Dendritic cell treated with granulocyte-macrophage colony-stimulating factor and Interleukin-4, amounts not matched to agents 40 ng/mL and 50 ng/mL, for 4 days (primary cell): Measurements from ENCODE around the gene HS2ST1.

Experiments used
- H3K27ac Mint-ChIP-seq: one replicate; pipeline ENCODE4 v1.8.0; 2022; ENCODE audit warnings: mild to moderate bottlenecking, mixed read lengths
- H3K27me3 Mint-ChIP-seq: one replicate; pipeline ENCODE4 v1.8.0; 2022; ENCODE audit warnings: mild to moderate bottlenecking, mixed read lengths
- H3K36me3 Mint-ChIP-seq: one replicate; pipeline ENCODE4 v1.8.0; 2022; ENCODE audit warnings: low read depth, mixed read lengths
- H3K4me1 Mint-ChIP-seq: one replicate; pipeline ENCODE4 v1.8.0; 2022; ENCODE audit warnings: low read depth, mixed read lengths
- H3K4me3 Mint-ChIP-seq: one replicate; pipeline ENCODE4 v1.8.0; 2022; ENCODE audit warnings: mild to moderate bottlenecking, moderate library complexity, mixed read lengths
- H3K9me3 Mint-ChIP-seq: one replicate; pipeline ENCODE4 v1.8.0; 2022; ENCODE audit warnings: mixed read lengths
- intact Hi-C: fragments of 100-400 bp; cut with micrococcal nuclease; formaldehyde crosslinking; loops from one replicate; pipeline ENCODE4 v1.15.0; 2022

HS2ST1 gene

DNA sequence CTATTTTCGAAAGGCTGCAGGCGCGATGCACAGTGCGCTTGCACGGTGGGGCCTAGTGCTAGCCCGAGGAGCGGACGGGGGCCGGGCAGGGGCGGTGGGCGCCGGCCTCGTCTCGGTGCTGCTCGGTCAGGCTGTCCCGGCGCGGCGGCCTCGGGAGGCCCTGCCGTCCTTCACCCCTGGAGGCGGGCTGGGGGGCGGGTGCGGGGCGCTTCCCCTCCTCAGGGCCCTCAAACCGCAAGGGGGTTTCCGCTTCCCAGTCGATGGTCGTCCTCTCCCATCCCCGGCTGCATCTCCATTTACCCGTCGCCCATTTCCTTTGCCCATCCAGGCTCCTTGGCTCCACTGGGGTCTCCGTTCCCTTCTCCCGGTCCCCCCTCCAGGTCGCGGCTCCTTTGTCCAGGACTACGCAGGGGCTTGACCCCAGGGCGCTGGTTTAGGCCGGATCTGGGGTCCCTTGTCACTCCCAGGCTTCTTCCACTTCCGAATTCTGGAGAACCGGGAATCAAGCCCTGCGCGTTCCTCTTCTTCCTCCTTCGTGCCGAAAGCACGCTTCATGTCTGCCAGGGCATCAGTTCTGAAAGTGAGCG lies 217.9 kb downstream of the HS2ST1 start:
- Mint-ChIP-seq H3K4me1 (peaks cover 18% of the 10 kb centered on the region), H3K36me3 (no peaks in the 10 kb centered on the region), H3K27ac (peak overlapping the region; percentile 64), H3K27me3 (peaks cover 4% of the 10 kb centered on the region), H3K4me3 (peak overlapping the region; percentile 83), H3K9me3 (no peaks in the 10 kb centered on the region)
- intact Hi-C loops = loop anchor here (2.0 to 5.0 kb wide), 3 partner anchors 160 to 930 kb away; no protein-coding TSS in a partner anchor

DNA sequence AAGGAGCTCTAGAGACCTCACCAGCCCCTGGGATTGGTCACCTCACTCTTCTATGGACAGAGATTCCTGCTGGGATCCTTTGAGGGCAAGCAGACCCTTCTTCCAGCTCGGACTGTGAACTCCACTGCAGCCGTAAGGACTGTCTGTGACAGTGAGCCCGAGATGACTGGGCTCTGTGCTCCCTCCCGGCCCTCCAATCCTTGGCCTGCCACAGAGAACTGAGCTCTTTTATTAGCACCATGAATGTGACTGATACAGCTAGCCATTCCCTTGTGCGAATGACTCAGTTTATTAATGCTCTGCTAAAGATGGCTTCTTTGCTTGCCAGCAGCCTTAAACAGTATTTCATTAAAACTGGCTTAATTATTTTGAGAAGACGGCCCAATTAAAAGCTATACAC lies 219.6 kb downstream of the HS2ST1 start:
- H3K27me3 Mint-ChIP-seq = peaks cover 4% of the 10 kb centered on the region
- H3K9me3 Mint-ChIP-seq = no peaks in the 10 kb centered on the region
- intact Hi-C loops = loop anchor here (5.0 kb wide), 2 partner anchors 158 to 928 kb away; no protein-coding TSS in a partner anchor
- no peak overlapping the region for H3K4me3 Mint-ChIP-seq
- H3K27ac Mint-ChIP-seq = no peak overlapping the region
- peaks cover 18% of the 10 kb centered on the region for H3K4me1 Mint-ChIP-seq
- H3K36me3 Mint-ChIP-seq = no peaks in the 10 kb centered on the region

DNA sequence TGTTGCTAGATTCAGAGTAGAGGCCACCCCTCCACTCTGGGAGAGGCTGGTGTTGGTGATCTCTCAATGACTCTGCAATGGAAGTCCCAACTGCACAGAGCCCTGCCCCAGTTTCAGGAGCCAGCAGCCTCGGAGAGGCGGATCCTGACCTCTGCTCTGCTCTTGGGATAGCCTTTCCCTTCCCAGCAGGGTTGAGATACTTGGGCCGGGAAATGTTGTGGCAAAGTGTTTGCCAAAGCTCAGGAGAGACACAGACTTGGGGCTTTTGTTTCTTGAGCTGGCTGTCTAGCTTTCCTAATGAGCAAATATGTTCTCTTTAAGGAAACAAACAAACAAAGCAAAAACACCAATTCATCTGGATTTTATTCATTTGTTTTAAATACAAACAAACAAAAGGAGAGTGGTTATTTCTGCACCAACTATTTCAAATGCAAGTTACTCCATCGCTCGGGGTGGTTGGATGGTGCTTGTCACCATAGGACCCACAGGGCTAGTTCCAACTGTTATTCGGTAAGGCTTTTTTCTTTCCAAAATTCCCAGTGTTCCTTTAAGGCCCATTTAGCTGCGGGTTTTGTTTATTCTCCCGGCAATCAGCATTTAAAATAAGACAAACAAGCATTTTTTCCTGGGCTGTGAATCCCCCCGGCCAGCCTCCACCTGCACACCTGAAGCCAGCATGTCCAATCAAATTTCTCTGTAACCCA lies 220.3 kb downstream of the HS2ST1 start:
- peaks cover 4% of the 10 kb centered on the region for H3K27me3 Mint-ChIP-seq
- no peaks in the 10 kb centered on the region for H3K36me3 Mint-ChIP-seq
- H3K9me3 Mint-ChIP-seq = no peaks in the 10 kb centered on the region
- no peak overlapping the region for H3K4me3 Mint-ChIP-seq
- no peak overlapping the region for H3K27ac Mint-ChIP-seq
- H3K4me1 Mint-ChIP-seq = peaks cover 13% of the 10 kb centered on the region
- intact Hi-C loops = loop anchor here (5.0 kb wide), 2 partner anchors 158 to 928 kb away; no protein-coding TSS in a partner anchor

DNA sequence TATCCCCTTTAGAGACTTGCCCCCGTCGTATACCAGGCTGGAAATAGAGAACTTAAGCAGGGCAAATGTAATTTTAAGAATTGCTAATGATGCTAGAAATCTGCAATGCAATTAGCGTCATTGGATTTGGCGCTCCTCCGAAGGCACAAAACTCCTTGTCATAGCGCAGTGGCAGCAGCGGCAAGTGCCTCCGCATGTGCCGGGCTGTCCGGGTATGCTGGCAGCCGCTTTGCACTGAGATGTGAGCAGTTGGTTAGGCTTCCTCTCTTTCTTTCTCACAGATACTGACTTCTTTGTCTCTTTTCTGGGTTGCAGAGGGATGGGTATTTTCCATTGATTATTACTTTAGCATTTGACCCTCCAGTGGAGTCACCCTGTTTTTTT lies 220.9 kb downstream of the HS2ST1 start:
- Mint-ChIP-seq H3K9me3 (no peaks in the 10 kb centered on the region), H3K4me1 (peaks cover 11% of the 10 kb centered on the region), H3K4me3 (no peak overlapping the region), H3K36me3 (no peaks in the 10 kb centered on the region), H3K27me3 (peaks cover 4% of the 10 kb centered on the region), H3K27ac (no peak overlapping the region)
- intact Hi-C loops = no loop called here

DNA sequence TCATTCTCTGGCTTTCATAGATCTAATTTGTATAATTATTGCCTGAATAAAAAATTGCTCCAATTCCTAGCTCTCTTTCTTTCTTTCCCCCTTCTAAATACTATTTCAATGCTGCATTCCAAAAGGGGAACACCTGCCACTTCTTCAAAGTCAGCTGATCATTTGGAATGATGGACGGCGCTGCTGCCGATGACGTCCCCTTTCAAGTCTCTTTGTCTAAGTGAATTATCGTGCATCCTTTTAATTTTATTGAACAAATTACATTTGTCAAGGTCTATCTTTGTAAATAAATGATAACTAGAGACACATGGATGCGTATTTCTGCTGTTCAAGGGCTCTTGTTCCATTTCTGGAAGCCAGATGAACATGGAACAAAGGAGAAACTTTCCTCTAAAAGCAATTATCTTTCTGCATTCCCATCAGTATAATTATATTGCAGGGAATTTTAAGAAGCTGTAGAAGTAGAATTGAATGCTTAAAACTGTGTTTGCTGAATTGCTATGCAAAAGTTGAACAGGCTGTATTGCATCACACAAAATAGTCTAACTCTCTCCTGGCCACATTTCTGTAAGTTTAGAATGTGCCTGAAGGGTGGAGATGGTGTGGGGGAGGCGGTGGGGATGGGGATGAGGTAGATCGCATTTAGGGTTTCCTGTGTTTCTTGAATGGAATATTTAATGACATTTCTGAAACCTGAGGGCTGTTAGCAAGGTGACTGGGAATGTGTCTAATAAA lies 222.3 kb downstream of the HS2ST1 start:
- no peaks in the 10 kb centered on the region for H3K36me3 Mint-ChIP-seq
- no peak overlapping the region for H3K4me3 Mint-ChIP-seq
- H3K27me3 Mint-ChIP-seq = peaks cover 4% of the 10 kb centered on the region
- intact Hi-C loops = no loop called here
- no peaks in the 10 kb centered on the region for H3K9me3 Mint-ChIP-seq
- H3K4me1 Mint-ChIP-seq = peaks cover 11% of the 10 kb centered on the region
- no peak overlapping the region for H3K27ac Mint-ChIP-seq

DNA sequence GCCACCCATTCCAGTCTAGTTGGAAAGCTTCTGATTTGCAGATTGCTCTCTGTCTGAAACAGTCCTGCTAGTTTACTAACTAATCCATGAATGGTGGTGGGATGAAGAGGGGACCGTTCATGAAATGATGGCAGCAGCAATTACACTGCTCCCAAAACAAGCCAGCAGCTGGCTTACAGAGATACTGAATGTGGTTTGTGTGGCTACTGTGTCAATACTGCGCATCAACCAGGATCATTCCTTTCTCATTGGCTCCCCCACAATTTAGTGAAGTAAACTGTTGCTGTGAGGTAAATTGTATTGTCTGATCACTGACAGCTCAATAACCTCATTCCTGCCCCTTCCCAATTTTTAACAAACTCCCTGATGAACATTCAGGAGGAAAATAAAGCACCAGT lies 222.9 kb downstream of the HS2ST1 start:
- Mint-ChIP-seq H3K27ac (no peak overlapping the region), H3K27me3 (peaks cover 4% of the 10 kb centered on the region), H3K36me3 (no peaks in the 10 kb centered on the region), H3K4me1 (peaks cover 6% of the 10 kb centered on the region), H3K4me3 (no peak overlapping the region), H3K9me3 (no peaks in the 10 kb centered on the region)
- intact Hi-C loops = no loop called here

DNA sequence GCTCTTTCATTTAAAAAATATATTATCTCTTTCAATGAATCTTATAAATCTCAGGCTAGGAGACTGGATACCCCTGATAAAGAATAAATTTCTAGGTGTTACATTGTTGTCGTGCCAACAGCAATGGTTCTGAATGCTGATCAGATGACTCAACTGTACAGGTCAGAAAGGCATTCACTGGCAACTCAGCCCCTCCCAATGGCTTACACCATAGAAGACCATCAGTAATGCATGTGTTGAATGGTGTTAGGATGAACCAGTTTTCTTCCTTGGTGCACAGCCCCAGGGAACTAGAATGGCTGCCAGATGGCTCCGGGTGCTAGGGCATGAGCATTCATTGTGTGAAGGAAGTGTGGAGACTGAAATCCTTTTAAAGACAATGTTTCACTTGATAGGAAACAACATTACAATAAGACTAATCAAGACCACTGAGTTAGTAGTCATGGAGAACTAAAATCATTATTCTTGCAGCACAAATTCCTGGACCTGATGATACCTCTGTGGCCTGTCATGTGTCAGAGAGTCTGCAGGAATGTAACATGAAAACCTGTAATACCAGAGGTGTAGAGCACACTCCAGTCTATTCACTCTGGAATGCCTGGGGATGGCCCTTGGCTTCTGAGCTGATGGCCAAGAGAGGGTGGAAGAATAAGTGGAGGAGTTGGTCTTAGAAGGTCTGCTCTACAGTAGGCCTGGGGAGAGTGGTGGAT lies 226.6 kb downstream of the HS2ST1 start:
- H3K36me3 Mint-ChIP-seq = no peaks in the 10 kb centered on the region
- no peak overlapping the region for H3K27ac Mint-ChIP-seq

DNA sequence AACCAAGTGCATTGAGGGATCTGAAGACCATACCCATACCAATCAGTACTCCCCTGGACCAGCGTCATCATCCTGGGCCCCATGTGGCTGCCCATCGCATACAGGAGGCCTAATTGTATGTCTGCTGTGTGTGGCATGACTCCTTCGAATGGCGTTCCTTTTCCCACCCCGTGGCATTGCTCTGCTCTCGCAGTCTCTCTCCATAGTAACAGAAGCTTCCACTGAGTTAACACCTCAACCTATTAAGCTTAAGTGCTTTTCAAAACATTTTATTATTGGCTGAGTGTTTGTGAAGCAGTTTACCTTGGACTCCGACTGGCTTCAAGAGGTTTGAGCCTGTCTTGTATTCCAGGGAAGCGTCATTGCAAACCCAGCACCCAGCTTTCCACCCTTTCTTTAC lies 227.1 kb downstream of the HS2ST1 start:
- intact Hi-C loops = no loop called here
- Mint-ChIP-seq H3K27me3 (no peaks in the 10 kb centered on the region), H3K9me3 (no peaks in the 10 kb centered on the region), H3K27ac (no peak overlapping the region), H3K4me3 (no peak overlapping the region), H3K4me1 (peaks cover 17% of the 10 kb centered on the region), H3K36me3 (no peaks in the 10 kb centered on the region)

More for the DNA sequence above, 226.6 kb downstream of the HS2ST1 start:
- H3K4me1 Mint-ChIP-seq = peaks cover 11% of the 10 kb centered on the region
- no peaks in the 10 kb centered on the region for H3K9me3 Mint-ChIP-seq
- intact Hi-C loops = no loop called here
- no peaks in the 10 kb centered on the region for H3K27me3 Mint-ChIP-seq
- no peak overlapping the region for H3K4me3 Mint-ChIP-seq

DNA sequence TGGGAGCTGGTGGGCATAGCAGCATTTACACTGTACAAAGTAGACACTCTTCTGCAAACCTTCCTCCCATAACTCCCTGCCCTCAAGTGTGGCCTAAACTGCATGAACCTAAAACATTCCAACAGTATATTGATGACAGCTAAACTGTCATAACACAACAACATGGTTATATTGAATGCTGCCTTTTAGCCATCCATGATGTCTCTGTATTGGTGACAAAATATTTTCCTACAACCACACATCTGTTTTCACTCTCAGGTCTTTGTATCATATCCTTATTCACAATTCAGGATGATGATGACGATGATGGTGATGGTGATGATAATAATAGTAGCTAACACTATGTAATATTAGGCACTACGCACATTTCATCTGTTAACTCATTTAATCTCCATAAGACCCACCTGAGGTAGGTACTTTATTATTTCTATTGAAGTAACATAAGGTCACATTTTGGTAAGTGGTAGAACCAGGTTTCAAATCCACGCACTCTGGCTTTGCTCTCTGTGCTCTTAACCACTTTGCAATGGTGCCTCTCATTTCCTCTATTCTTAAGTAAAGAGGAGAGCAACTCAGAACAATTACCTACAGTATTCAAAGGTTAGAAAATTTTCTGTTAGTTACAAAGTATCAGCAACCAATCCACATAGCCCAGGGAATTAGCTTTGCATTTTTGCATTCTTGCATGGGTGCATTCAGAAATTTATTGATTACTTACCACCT lies 229.1 kb downstream of the HS2ST1 start:
- H3K4me1 Mint-ChIP-seq = peaks cover 27% of the 10 kb centered on the region
- H3K36me3 Mint-ChIP-seq = no peaks in the 10 kb centered on the region
- no peaks in the 10 kb centered on the region for H3K27me3 Mint-ChIP-seq
- H3K9me3 Mint-ChIP-seq = no peaks in the 10 kb centered on the region
- no peak overlapping the region for H3K4me3 Mint-ChIP-seq
- H3K27ac Mint-ChIP-seq = no peak overlapping the region
- intact Hi-C loops = no loop called here

DNA sequence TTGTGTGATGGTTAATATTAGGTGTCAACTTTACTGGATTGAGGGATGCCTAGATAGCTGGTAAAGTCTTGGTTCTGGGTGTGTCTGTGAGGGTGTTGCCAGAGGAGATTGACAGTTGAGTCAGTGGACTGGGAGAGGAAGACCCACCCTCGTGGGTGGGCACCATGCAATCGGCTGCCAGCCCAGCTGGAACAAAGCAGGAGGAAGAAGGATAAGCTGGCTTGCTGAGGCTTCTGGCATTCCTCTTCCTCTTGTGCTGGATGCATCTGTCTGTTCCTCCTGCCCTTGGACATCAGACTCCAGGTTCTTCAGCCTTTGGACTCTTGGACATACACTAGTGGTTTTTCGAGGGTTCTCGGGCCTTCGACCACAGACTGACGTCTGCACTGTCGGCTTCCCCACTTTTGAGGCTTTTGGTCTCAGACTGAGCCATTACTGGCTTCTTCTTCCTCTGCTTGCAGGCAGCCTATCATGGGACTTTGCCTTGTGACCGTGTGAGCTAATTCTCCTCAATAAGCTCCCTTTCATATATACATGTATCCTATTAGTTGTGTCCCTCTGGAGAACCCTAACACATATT lies 230.0 kb downstream of the HS2ST1 start:
- Mint-ChIP-seq H3K27ac (no peak overlapping the region), H3K9me3 (no peaks in the 10 kb centered on the region), H3K27me3 (no peaks in the 10 kb centered on the region), H3K4me1 (peaks cover 35% of the 10 kb centered on the region), H3K4me3 (no peak overlapping the region), H3K36me3 (no peaks in the 10 kb centered on the region)
- intact Hi-C loops = no loop called here

DNA sequence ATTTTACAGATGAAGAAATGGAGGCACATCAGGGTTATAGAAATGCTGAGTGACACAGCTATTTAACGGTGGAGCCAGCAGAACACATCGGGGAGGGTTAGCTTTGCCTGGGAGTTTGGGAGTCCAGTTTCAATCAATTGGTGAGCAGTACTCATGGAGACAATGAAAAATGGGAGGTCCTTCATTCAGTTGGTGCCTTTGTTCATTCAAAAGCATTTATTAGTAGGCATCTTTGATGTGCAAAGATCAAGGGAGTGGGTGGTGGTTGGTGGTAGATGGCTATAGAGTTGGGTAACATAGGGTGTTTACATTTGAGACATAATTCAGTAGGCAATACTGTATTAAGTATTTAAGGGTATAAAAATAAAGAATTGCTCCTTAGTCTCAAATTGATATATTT lies 230.5 kb downstream of the HS2ST1 start:
- no peak overlapping the region for H3K4me3 Mint-ChIP-seq
- no peak overlapping the region for H3K27ac Mint-ChIP-seq
- H3K27me3 Mint-ChIP-seq = no peaks in the 10 kb centered on the region
- no peaks in the 10 kb centered on the region for H3K36me3 Mint-ChIP-seq
- H3K9me3 Mint-ChIP-seq = no peaks in the 10 kb centered on the region
- intact Hi-C loops = loop anchor here (5.0 kb wide), 1 partner anchor 187 kb away; no protein-coding TSS in a partner anchor
- H3K4me1 Mint-ChIP-seq = peaks cover 40% of the 10 kb centered on the region

DNA sequence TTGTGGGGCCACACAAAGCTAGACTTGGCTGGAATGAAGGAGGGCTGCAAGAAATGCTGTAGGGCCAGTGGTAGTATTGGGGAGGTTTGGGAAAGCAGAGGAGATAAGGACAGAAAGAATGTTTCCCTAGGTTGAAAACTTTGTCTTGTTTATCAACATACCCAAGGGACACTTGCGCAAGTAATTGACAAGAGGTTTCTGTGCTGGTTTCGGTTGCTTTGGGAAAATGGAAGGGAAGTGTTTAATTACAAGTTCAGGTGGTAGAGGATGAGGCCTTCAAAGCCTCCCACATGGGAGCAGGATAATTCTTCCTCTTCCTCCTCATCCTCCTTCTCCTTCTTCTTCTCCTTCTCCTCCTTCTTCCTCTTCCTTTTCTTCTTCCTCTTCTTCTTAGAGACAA lies 232.1 kb downstream of the HS2ST1 start:
- Mint-ChIP-seq H3K27ac (no peak overlapping the region), H3K4me3 (no peak overlapping the region), H3K36me3 (no peaks in the 10 kb centered on the region), H3K27me3 (peaks cover 3% of the 10 kb centered on the region), H3K9me3 (no peaks in the 10 kb centered on the region), H3K4me1 (peaks cover 50% of the 10 kb centered on the region)
- intact Hi-C loops = loop anchor here (5.0 kb wide), 1 partner anchor 186 kb away; no protein-coding TSS in a partner anchor

DNA sequence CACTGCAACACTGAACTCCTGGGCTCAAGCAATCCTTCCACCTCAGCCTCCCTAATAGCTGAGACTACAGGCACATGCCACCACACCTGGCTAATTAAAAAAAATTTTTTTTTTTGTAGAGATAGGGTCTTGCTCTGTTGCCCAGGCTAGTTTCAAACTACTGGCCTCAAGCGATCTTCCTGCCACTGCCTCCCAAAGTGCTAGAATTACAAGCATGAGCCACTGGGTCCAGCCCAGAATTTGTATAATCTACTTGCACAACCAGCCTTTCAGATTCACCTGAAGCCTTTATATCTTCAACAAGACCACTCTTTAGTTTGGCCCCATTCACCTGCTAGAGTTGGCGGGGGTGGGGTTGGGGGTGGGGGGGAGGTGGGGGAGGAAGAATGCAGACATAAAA lies 232.6 kb downstream of the HS2ST1 start:
- Mint-ChIP-seq H3K9me3 (no peaks in the 10 kb centered on the region), H3K36me3 (no peaks in the 10 kb centered on the region), H3K4me1 (peaks cover 54% of the 10 kb centered on the region), H3K27me3 (peaks cover 3% of the 10 kb centered on the region), H3K27ac (no peak overlapping the region), H3K4me3 (no peak overlapping the region)
- intact Hi-C loops = loop anchor here (5.0 kb wide), 1 partner anchor 185 kb away; no protein-coding TSS in a partner anchor
